ENCODE data around the gene MT1X.

DNA sequence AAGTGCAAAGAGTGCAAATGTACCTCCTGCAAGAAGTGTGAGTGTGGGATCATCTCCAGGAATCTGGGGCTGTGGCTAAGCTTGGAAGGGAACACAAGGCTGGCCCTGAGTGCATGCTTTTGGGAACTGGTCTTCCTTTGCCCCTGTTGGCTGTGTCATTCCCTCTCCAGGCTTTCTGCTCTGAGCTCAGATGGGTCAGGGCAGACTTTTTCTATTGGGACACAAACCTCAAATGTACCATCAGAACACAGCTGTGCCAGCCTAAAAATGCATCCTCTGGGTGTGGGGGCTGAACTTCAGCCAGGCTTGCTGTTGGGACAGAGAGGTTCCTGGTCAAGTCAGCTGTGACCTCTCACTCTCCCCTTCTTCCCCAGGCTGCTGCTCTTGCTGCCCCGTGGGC is 29.7 kb upstream of the MT1X start:
- TF ChIP-seq CTCF (IDR thresholded peaks at IDR 0.05) (no peak), POLR2A (IDR thresholded peaks at IDR 0.05) (no peak)

Data from thyroid gland (tissue), 4 donors.